ENCODE data around the gene PRKACB.

PRKACB gene

GRCh38 chr1:84198832-84199231 lies 54.8 kb downstream of the PRKACB start:
- POLR2A ChIA-PET = no interaction called here
- TF ChIP-seq, protein P1, sequence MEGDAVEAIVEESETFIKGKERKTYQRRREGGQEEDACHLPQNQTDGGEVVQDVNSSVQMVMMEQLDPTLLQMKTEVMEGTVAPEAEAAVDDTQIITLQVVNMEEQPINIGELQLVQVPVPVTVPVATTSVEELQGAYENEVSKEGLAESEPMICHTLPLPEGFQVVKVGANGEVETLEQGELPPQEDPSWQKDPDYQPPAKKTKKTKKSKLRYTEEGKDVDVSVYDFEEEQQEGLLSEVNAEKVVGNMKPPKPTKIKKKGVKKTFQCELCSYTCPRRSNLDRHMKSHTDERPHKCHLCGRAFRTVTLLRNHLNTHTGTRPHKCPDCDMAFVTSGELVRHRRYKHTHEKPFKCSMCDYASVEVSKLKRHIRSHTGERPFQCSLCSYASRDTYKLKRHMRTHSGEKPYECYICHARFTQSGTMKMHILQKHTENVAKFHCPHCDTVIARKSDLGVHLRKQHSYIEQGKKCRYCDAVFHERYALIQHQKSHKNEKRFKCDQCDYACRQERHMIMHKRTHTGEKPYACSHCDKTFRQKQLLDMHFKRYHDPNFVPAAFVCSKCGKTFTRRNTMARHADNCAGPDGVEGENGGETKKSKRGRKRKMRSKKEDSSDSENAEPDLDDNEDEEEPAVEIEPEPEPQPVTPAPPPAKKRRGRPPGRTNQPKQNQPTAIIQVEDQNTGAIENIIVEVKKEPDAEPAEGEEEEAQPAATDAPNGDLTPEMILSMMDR (IDR thresholded peaks at IDR 0.05; ENCODE audit: control extremely low read depth, extremely low read depth, low read depth, missing control alignments) = no peak
- no peak for DNase-seq (ENCODE audit: extremely low spot score)
- CTCF ChIA-PET = interaction anchor here (1.0 kb wide), 1 partner anchor 13 kb away, joined by 4 read pairs; no protein-coding TSS in a partner anchor

GRCh38 chr1:84199257-84199656 lies 55.2 kb downstream of the PRKACB start:
- TF ChIP-seq, protein P1 (IDR thresholded peaks at IDR 0.05; ENCODE audit: control extremely low read depth, extremely low read depth, low read depth, missing control alignments) = no peak
- CTCF ChIA-PET = interaction anchor here (1.0 kb wide), 1 partner anchor 13 kb away, joined by 4 read pairs; no protein-coding TSS in a partner anchor
- POLR2A ChIA-PET = no interaction called here

DNA sequence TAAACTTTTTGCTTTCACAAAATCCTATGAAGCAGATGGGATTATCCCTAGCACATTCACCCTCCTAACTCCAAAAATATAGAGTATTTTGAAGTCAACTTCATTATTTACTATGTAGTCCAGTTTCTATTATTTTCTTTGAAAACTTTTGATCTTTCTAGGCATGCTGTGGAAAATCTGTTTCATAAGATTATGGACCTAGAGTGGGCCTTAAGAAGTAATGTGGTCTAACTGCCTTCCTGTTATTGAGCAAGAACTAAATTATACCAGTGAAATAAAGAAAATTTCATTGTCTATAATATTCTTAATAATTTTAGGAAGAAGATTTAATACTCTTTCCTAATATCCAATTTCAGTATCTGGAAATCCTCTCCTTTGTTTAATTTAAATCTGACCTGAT lies 58.1 kb downstream of the PRKACB start:
- CTCF ChIA-PET = no interaction called here
- POLR2A ChIA-PET = no interaction called here
- DNase-seq (ENCODE audit: extremely low spot score) = no peak
- TF ChIP-seq, protein P1 (IDR thresholded peaks at IDR 0.05; ENCODE audit: control extremely low read depth, extremely low read depth, low read depth, missing control alignments) = no peak

More at GRCh38 chr1:84199257-84199656, 55.2 kb downstream of the PRKACB start:
- DNase-seq (ENCODE audit: extremely low spot score) = no peak

- TF ChIP-seq, protein P1 (IDR thresholded peaks at IDR 0.05; ENCODE audit: control extremely low read depth, extremely low read depth, low read depth, missing control alignments) = no peak
- ChIA-PET CTCF (no interaction called here), POLR2A (no interaction called here)
Measured at GRCh38 chr1:84206375-84206774, 62.3 kb downstream of the PRKACB start.

DNA sequence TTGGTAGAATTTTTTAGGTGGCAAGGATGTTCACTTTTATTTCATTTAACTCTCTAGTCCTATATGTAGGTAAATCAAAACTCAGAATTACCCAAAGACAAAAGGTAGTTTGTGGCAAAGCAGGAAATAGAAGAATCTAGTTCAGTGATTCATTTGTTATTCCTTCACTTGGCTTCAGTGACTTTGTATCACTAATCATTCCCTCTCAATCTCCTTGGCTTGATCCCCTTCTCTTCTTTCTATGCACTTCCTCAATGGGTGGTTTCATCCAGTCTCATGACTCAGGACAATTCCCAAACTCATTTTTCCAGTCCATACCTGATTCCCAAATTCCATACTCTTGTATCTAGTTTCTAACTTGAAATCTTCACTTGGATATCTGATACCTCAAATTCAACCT lies 64.9 kb downstream of the PRKACB start:
- no peak for DNase-seq (ENCODE audit: extremely low spot score)
- POLR2A ChIA-PET = no interaction called here
- TF ChIP-seq, protein P1 (IDR thresholded peaks at IDR 0.05; ENCODE audit: control extremely low read depth, extremely low read depth, low read depth, missing control alignments) = no peak
- CTCF ChIA-PET = no interaction called here

More at GRCh38 chr1:84206375-84206774, 62.3 kb downstream of the PRKACB start:
- DNase-seq (ENCODE audit: extremely low spot score) = no peak

GRCh38 chr1:84214115-84214956 lies 70.3 kb downstream of the PRKACB start:
- TF ChIP-seq, protein P1 (IDR thresholded peaks at IDR 0.05; ENCODE audit: control extremely low read depth, extremely low read depth, low read depth, missing control alignments) = no peak
- DNase-seq (ENCODE audit: extremely low spot score) = no peak
- ChIA-PET POLR2A (interaction anchor here (0.5 kb wide), 1 partner anchor 147 kb away, joined by 3 read pairs; no protein-coding TSS in a partner anchor), CTCF (interaction anchor here (1.1 kb wide), 1 partner anchor 41 kb away, joined by 3 read pairs; no protein-coding TSS in a partner anchor)

Data from GM10248 (cell line).